HCT116 (cell line): ENCODE data around the gene TFEB. TPM values are rescaled to one million over a fixed set of nuclear protein-coding genes. Genes with fewer than 3 reads are reported as not detected.

Experiments used
- ATAC-seq: fragments of 200-7000 bp; cut with Tn5 transposase; 2 replicates; pipeline ENCODE4 v1.9.1; 2020; ENCODE audit warnings: mild to moderate bottlenecking, moderate library complexity
- BruUV-seq: library from RNA; stranded (reverse); fragments of 400-500 nt; replicated peaks from 2 replicates; lab custom pipeline; 2021; lab: Mats Ljungman, UMichigan
- CTCF ChIA-PET: fragments of 300-600 bp; sonication (Branson Sonifier 250); formaldehyde crosslinking; loops from one replicate; lab custom pipeline; 2021; ENCODE audit warnings: antibody characterized with exemption; lab: Charles Lee
- POLR2A ChIA-PET: fragments of 300-600, 350-600 bp; sonication (Branson Sonifier 250); formaldehyde crosslinking; loops from one replicate; lab custom pipeline; 2021; ENCODE audit warnings: antibody characterized with exemption; lab: Charles Lee
- RAD21 ChIA-PET, 2 experiments: fragments of 300-600 bp; sonication (Branson Sonifier 250); formaldehyde crosslinking; loops; one replicate each; lab custom pipeline; 2023; ENCODE audit warnings: low total read pairs in 2 of 2; ENCODE audit not compliant: uncharacterized antibody in 2 of 2, unreplicated experiment in 2 of 2, low non-redundant PET in 1 of 2; lab: Charles Lee
- DNase-seq: peaks from one replicate; pipeline ENCODE4 v3.0.0-alpha.2; 2010; ENCODE audit warnings: low read depth, low spot score
- H2AFZ ChIP-seq: fragments of 200-600 bp; shearing (Covaris generic), sonication (generic); 2 replicates; pipeline ENCODE4 v1.6.1; 2017; ENCODE audit warnings: low read depth, mixed run types, mixed read lengths, antibody characterized with exemption, low read length; ENCODE audit not compliant: poor library complexity, severe bottlenecking
- H3K27ac ChIP-seq: 2 replicates; pipeline ENCODE4 v1.5.1; 2012; ENCODE audit warnings: low read depth, low read length
- H3K27me3 ChIP-seq: fragments of 200-600 bp; sonication (generic); 2 replicates; pipeline ENCODE4 v1.6.1; 2016; ENCODE audit warnings: mixed run types, low read length, mixed read lengths; ENCODE audit not compliant: insufficient read depth
- H3K36me3 ChIP-seq, 2 experiments: fragments of 200-500 bp in 1 of 2; fragments of 200-600 bp in 1 of 2; sonication (Bioruptor generic) in 1 of 2; sonication (generic) in 1 of 2; 2 replicates each; pipeline versions ENCODE4 v1.5.1 to v1.6.1; 2014 to 2016; ENCODE audit warnings: low read length in 2 of 2, inconsistent platforms in 1 of 2, mixed read lengths in 1 of 2, mixed run types in 1 of 2; ENCODE audit not compliant: insufficient read depth in 2 of 2, control insufficient read depth in 1 of 2
- H3K4me1 ChIP-seq, 2 experiments: fragments of 200-600 bp in 1 of 2; sonication (generic) in 1 of 2; 2 replicates each; pipeline versions ENCODE4 v1.5.1 to v1.6.1; 2012 to 2017; ENCODE audit warnings: low read length in 2 of 2, inconsistent platforms in 1 of 2, mild to moderate bottlenecking in 1 of 2, mixed read lengths in 1 of 2, mixed run types in 1 of 2, moderate library complexity in 1 of 2; ENCODE audit not compliant: insufficient read depth in 2 of 2, control insufficient read depth in 1 of 2
- H3K4me2 ChIP-seq: fragments of 200-600 bp; sonication (generic); 2 replicates; pipeline ENCODE4 v1.6.1; 2017; ENCODE audit warnings: mixed run types, low read length, mixed read lengths
- H3K4me3 ChIP-seq, 2 experiments: fragments of 200-600 bp in 1 of 2; sonication (generic) in 1 of 2; replicated peaks in 1 of 2; 2 replicates each; pipeline ENCODE4 v1.5.1; 2011 to 2016; ENCODE audit warnings: low read length in 2 of 2, control low read depth in 1 of 2, low read depth in 1 of 2, mild to moderate bottlenecking in 1 of 2, mixed read lengths in 1 of 2, mixed run types in 1 of 2
- H3K79me2 ChIP-seq: fragments of 200-600 bp; sonication (generic); 2 replicates; pipeline ENCODE4 v1.6.1; 2017; ENCODE audit warnings: mild to moderate bottlenecking, mixed run types, low read length, moderate library complexity, mixed read lengths; ENCODE audit not compliant: insufficient read depth
- H3K9ac ChIP-seq: fragments of 200-600 bp; sonication (generic); 2 replicates; pipeline ENCODE4 v1.6.1; 2016; ENCODE audit warnings: low read length, mixed read lengths
- H3K9me2 ChIP-seq: fragments of 200-600 bp; sonication (generic), shearing (Covaris generic); 2 replicates; pipeline ENCODE4 v1.6.1; 2017; ENCODE audit warnings: mixed run types, mild to moderate bottlenecking, moderate library complexity; ENCODE audit not compliant: insufficient read depth
- H3K9me3 ChIP-seq, 2 experiments: fragments of 200-500 bp in 1 of 2; fragments of 200-600 bp in 1 of 2; sonication (Bioruptor generic) in 1 of 2; sonication (generic) in 1 of 2; 2 replicates each; pipeline ENCODE4 v1.6.1; 2014 to 2017; ENCODE audit warnings: low read length in 2 of 2, mixed read lengths in 2 of 2, inconsistent platforms in 1 of 2, low read depth in 1 of 2, mild to moderate bottlenecking in 1 of 2, mixed run types in 1 of 2, moderate library complexity in 1 of 2; ENCODE audit not compliant: control insufficient read depth in 1 of 2, insufficient read depth in 1 of 2
- H4K20me1 ChIP-seq: fragments of 200-600 bp; sonication (generic), shearing (Covaris generic); 2 replicates; pipeline ENCODE4 v1.6.1; 2017; ENCODE audit warnings: mixed run types, mild to moderate bottlenecking, moderate library complexity; ENCODE audit not compliant: insufficient read depth
- CBX3 ChIP-seq: IDR thresholded peaks from 2 replicates; pipeline ENCODE4 v1.6.1; 2012; ENCODE audit warnings: low read depth
- CEBPB ChIP-seq: IDR thresholded peaks from 2 replicates; pipeline ENCODE4 v1.6.1; 2012; ENCODE audit warnings: low read depth
- EZH2phosphoT487 ChIP-seq: fragments of 200-600 bp; IDR thresholded peaks from 2 replicates; pipeline ENCODE4 v1.6.1; 2018; ENCODE audit warnings: antibody characterized with exemption, borderline replicate concordance
- FOSL1 ChIP-seq: IDR thresholded peaks from 2 replicates; pipeline ENCODE4 v1.6.1; 2012; ENCODE audit warnings: low read depth
- POLR2AphosphoS5 ChIP-seq: IDR thresholded peaks from 2 replicates; pipeline ENCODE4 v1.6.1; 2011; ENCODE audit warnings: mild to moderate bottlenecking, low read depth, low read length, moderate library complexity
- SIN3A ChIP-seq: IDR thresholded peaks from 2 replicates; pipeline ENCODE4 v1.6.1; 2012; ENCODE audit warnings: low read depth
- SP1 ChIP-seq: IDR thresholded peaks from 2 replicates; pipeline ENCODE4 v1.6.1; 2012; ENCODE audit warnings: low read depth
- SRF ChIP-seq: IDR thresholded peaks from 2 replicates; pipeline ENCODE4 v1.6.1; 2012; ENCODE audit warnings: low read depth
- TCF7L2 ChIP-seq: IDR thresholded peaks from 2 replicates; pipeline ENCODE4 v1.7.0; 2011; ENCODE audit warnings: borderline replicate concordance, inconsistent platforms; ENCODE audit not compliant: insufficient read depth, insufficient read length; ENCODE audit errors: extremely low read depth
- YY1 ChIP-seq: IDR thresholded peaks from 2 replicates; pipeline ENCODE4 v1.6.1; 2011; ENCODE audit warnings: low read length, low read depth, moderate library complexity, mild to moderate bottlenecking; ENCODE audit not compliant: insufficient replicate concordance; ENCODE audit errors: extremely low read depth
- ZFX ChIP-seq: fragments of 450-650 bp; IDR thresholded peaks from 2 replicates; pipeline ENCODE4 v1.6.1; 2017
- ZNF274 ChIP-seq: fragments of 200-500 bp; sonication (Bioruptor generic); IDR thresholded peaks from 2 replicates; pipeline ENCODE4 v1.6.1; 2014; ENCODE audit warnings: mild to moderate bottlenecking, low read depth, low read length, inconsistent platforms
- intact Hi-C: fragments of 100-400 bp; cut with micrococcal nuclease; formaldehyde crosslinking; loops from 2 replicates; pipeline ENCODE4 v1.10.0; 2022
- total RNA-seq: library from RNA; stranded (reverse); gene quantifications from one replicate; pipeline ENCODE4 v1.2.1, GENCODE V29; 2021; ENCODE audit not compliant: unreplicated experiment
- TF ChIP-seq, protein P1 (sequence below): IDR thresholded peaks from 2 replicates; pipeline ENCODE4 v1.6.1; 2012

Gene TFEB
- total RNA-seq, 1 experiment from 2014 or later: 4.8 TPM

DNA sequence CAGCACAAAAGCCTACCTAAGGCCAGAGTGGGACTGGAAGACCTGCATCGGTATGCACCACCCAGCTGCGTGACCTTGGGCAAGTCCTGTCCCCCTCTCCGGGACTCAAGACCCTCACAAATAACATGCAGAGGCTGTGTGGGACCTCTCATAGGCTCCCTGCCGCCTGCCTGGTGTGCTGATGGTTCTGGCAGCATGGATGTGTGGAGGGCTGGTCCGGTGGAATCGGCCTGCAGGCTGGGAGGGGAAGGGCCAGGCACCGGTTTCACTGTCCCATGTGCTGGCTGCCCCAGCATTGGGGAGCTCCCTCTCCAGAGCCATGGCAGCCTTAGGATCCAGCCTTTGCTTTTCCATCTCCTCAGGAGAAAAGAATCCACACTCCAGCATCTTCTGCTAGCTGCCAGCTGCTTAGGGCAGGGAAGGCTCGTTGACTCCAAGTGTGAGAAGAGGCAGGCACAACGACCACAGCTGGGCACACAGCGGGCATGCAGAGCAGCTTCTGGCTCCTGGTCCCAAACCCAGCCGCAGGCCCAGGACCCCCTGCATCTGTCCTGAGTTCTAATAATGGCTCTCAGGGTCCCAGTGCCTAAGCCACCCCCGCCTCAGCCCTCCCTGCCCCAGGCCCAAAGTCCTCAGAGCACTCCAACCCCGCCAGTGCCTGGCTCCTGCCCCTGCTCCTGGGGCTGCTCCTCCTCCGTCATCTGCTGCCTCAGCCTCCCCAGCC is 32.5 kb downstream of the TFEB start (continued):
- TF ChIP-seq YY1 (no peak), SRF (no peak), ZFX (no peak), POLR2AphosphoS5 (no peak)

DNA sequence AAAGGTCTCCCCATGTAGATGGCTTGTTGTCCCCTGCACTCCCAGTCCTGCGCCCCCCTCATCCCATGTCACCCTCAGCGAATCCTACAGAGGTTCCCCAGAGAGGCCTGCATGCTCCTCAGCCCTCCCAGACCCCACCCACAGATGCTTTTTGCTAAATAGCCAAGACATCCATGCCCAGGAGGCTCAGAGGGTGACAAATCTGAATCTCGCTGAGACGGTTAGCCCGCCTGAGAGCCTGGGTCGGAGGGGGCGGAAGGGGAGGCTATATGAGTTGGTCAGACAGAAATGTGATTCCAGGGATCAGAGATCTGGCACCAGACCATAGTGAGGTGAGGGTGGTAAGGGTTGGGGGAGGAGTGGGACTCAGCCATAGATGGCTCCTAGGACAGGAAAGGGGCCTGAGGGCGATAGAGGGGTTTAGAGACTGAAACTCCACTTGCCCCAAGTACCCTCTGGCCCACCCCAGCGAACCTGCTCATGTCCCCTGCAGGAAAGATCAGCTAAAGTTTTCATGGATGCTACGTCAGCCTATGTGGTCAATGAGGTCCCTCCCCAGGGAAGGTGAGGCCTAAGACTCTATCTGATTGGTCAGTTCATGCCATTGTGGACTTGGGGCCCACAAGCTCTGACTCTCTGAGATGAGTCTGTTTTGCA is 33.2 kb downstream of the TFEB start:
- Histone ChIP-seq H3K9ac (no peak overlapping the region), H3K4me3 (no peak overlapping the region), H3K79me2 (no peaks in the 10 kb centered on the region), H3K36me3 (no peaks in the 10 kb centered on the region), H3K27ac (no peak overlapping the region), H3K4me2 (no peak overlapping the region), H4K20me1 (no peaks in the 10 kb centered on the region), H2AFZ (no peak overlapping the region), H3K9me3 (no peaks in the 10 kb centered on the region), H3K4me1 (peaks cover 0 to 14% of the 10 kb centered on the region in 2 experiments; a peak in 3 of 4 replicates), H3K9me2 (no peaks in the 10 kb centered on the region), H3K27me3 (no peaks in the 10 kb centered on the region)
- ATAC-seq: no peak
- CTCF ChIA-PET: no interaction called here
- POLR2A ChIA-PET: no interaction called here
- RAD21 ChIA-PET: no interaction called here
- DNase-seq: no peak
- intact Hi-C loops: no loop called here
- TF ChIP-seq FOSL1: no peak
- no peak for TF ChIP-seq SRF
- TF ChIP-seq POLR2AphosphoS5: no peak
- TF ChIP-seq ZFX: no peak
- TF ChIP-seq SIN3A: no peak
- no peak for TF ChIP-seq TCF7L2
- TF ChIP-seq CEBPB: no peak
- TF ChIP-seq CBX3: no peak
- TF ChIP-seq, protein P1, sequence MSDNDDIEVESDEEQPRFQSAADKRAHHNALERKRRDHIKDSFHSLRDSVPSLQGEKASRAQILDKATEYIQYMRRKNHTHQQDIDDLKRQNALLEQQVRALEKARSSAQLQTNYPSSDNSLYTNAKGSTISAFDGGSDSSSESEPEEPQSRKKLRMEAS: no peak
- TF ChIP-seq EZH2phosphoT487: no peak
- TF ChIP-seq ZNF274: no peak
- no peak for TF ChIP-seq SP1
- no TSS peak for BruUV-seq
